CD4-positive, alpha-beta T cell (primary cell): ENCODE data around the gene TMX1. TPM values are rescaled to one million over a fixed set of nuclear protein-coding genes. Genes with fewer than 3 reads are reported as not detected.

Source experiments
- ATAC-seq: fragments of 200-7000 bp; cut with Tn5 transposase; one replicate; pipeline ENCODE4 v1.10.0; 2022; ENCODE audit warnings: mild to moderate bottlenecking; ENCODE audit not compliant: poor library complexity
- CTCF ChIA-PET: fragments of 350-600 bp; sonication (Branson Sonifier 250); formaldehyde crosslinking; loops from one replicate; lab custom pipeline; 2021; ENCODE audit warnings: antibody characterized with exemption, inconsistent platforms; lab: Charles Lee
- POLR2A ChIA-PET: fragments of 350-600 bp; sonication (Branson Sonifier 250); formaldehyde crosslinking; loops from one replicate; lab custom pipeline; 2021; ENCODE audit warnings: antibody characterized with exemption, inconsistent platforms; lab: Charles Lee
- DNase-seq, 14 experiments: peaks; one replicate each; pipeline ENCODE4 v3.0.0-alpha.2; 2013 to 2020; ENCODE audit warnings: mixed read lengths in 2 of 14
- H3K27ac ChIP-seq, 2 donors: one replicate each; pipeline versions ENCODE4 v1.5.1 to v1.7.0; 2013; ENCODE audit warnings: low read length in 2 of 2, low read depth in 1 of 2, mild to moderate bottlenecking in 1 of 2
- H3K27me3 ChIP-seq, 2 experiments: 1 replicate in 1 of 2; 2 replicates in 1 of 2; pipeline versions ENCODE4 v1.6.1 to v1.7.0; 2013; ENCODE audit warnings: low read length in 2 of 2, control low read depth in 1 of 2, mild to moderate bottlenecking in 1 of 2, moderate library complexity in 1 of 2; ENCODE audit not compliant: insufficient read depth in 2 of 2, control insufficient read depth in 1 of 2
- H3K36me3 ChIP-seq: one replicate; pipeline ENCODE4 v1.6.1; 2013; ENCODE audit warnings: low read length, control low read depth; ENCODE audit not compliant: insufficient read depth
- H3K4me1 ChIP-seq: one replicate; pipeline ENCODE4 v1.6.1; 2013; ENCODE audit warnings: low read length, control low read depth; ENCODE audit not compliant: insufficient read depth
- H3K4me3 ChIP-seq: one replicate; pipeline ENCODE4 v1.5.1; 2013; ENCODE audit warnings: mild to moderate bottlenecking, low read length, moderate library complexity
- H3K9me3 ChIP-seq, 2 experiments: 1 replicate in 1 of 2; 2 replicates in 1 of 2; pipeline versions ENCODE4 v1.6.1 to v1.7.0; 2013; ENCODE audit warnings: low read length in 2 of 2, mild to moderate bottlenecking in 2 of 2, control low read depth in 1 of 2, moderate library complexity in 1 of 2; ENCODE audit not compliant: control insufficient read depth in 1 of 2, insufficient read depth in 1 of 2
- H3K27ac Mint-ChIP-seq: one replicate; pipeline ENCODE4 v1.8.0; 2020; ENCODE audit warnings: mixed read lengths
- H3K27me3 Mint-ChIP-seq: one replicate; pipeline ENCODE4 v1.8.0; 2021; ENCODE audit warnings: mixed read lengths
- H3K36me3 Mint-ChIP-seq: one replicate; pipeline ENCODE4 v1.8.0; 2021; ENCODE audit warnings: low read depth, mixed read lengths
- H3K4me1 Mint-ChIP-seq: one replicate; pipeline ENCODE4 v1.8.0; 2021; ENCODE audit warnings: low read depth, mixed read lengths
- H3K4me3 Mint-ChIP-seq: one replicate; pipeline ENCODE4 v1.8.0; 2020; ENCODE audit warnings: mild to moderate bottlenecking, mixed read lengths
- H3K9me3 Mint-ChIP-seq: one replicate; pipeline ENCODE4 v1.8.0; 2020; ENCODE audit warnings: mixed read lengths
- intact Hi-C, 2 experiments: fragments of 100-400 bp; cut with DNase I in 1 of 2; cut with micrococcal nuclease in 1 of 2; formaldehyde crosslinking; loops; one replicate each; pipeline versions ENCODE4 v1.15.1 to v1.9.0; 2023 to 2025; cut with DNase I, micrococcal nuclease
- total RNA-seq, 174 experiments: library from RNA in 2 of 174; stranded (reverse) in 2 of 174; gene quantifications; one replicate each; pipeline ENCODE4 v1.2.3 and lab custom pipeline; 2021 to 2026
- TF ChIP-seq, protein P1 (sequence below): fragments of 200-600 bp; IDR thresholded peaks from one replicate; pipeline ENCODE4 v1.8.0; 2022; ENCODE audit warnings: antibody characterized with exemption, mild to moderate bottlenecking

TMX1 gene
- total RNA-seq, 2 experiments from 2014 or later, result 9.5 to 11.0 TPM

- peak in 1 of 14 experiments; percentile 23 for DNase-seq
- no peak overlapping the region for H3K27ac Mint-ChIP-seq
Observed at GRCh38 chr14:51242545-51243490, 2.8 kb downstream of the TMX1 start.

GRCh38 chr14:51244591-51244990 is 4.5 kb downstream of the TMX1 start:
- no peaks in the 10 kb centered on the region for H3K27me3 ChIP-seq
- DNase-seq (no peak), ATAC-seq (no peak)
- H3K4me1 ChIP-seq, result peaks cover 13% of the 10 kb centered on the region
- Mint-ChIP-seq H3K27me3 (no peaks in the 10 kb centered on the region), H3K36me3 (peaks cover 38% of the 10 kb centered on the region), H3K4me1 (peaks cover 51% of the 10 kb centered on the region), H3K27ac (peak overlapping the region; percentile 2), H3K9me3 (no peaks in the 10 kb centered on the region), H3K4me3 (no peak overlapping the region)
- no peak overlapping the region for H3K4me3 ChIP-seq
- ChIA-PET POLR2A (no interaction called here), CTCF (no interaction called here)
- TF ChIP-seq, protein P1, sequence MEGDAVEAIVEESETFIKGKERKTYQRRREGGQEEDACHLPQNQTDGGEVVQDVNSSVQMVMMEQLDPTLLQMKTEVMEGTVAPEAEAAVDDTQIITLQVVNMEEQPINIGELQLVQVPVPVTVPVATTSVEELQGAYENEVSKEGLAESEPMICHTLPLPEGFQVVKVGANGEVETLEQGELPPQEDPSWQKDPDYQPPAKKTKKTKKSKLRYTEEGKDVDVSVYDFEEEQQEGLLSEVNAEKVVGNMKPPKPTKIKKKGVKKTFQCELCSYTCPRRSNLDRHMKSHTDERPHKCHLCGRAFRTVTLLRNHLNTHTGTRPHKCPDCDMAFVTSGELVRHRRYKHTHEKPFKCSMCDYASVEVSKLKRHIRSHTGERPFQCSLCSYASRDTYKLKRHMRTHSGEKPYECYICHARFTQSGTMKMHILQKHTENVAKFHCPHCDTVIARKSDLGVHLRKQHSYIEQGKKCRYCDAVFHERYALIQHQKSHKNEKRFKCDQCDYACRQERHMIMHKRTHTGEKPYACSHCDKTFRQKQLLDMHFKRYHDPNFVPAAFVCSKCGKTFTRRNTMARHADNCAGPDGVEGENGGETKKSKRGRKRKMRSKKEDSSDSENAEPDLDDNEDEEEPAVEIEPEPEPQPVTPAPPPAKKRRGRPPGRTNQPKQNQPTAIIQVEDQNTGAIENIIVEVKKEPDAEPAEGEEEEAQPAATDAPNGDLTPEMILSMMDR, result no peak
- no peaks in the 10 kb centered on the region for H3K9me3 ChIP-seq
- H3K36me3 ChIP-seq, result peaks cover 33% of the 10 kb centered on the region
- no peak overlapping the region for H3K27ac ChIP-seq
- intact Hi-C loops, result loop anchor here in 1 of 2 experiments (10.0 kb wide), 1 partner anchor 1910 kb away; the partner anchor contains the start of gene DDHD1

More at GRCh38 chr14:51242545-51243490, 2.8 kb downstream of the TMX1 start:
- peaks cover 19% of the 10 kb centered on the region for H3K4me1 ChIP-seq
- CTCF ChIA-PET, result interaction anchor here (0.6 to 0.7 kb wide), 2 partner anchors 23 to 24 kb away, joined by 3 read pairs; no protein-coding TSS in a partner anchor
- H3K27ac ChIP-seq, result no peak overlapping the region
- ATAC-seq, result no peak
- H3K4me1 Mint-ChIP-seq, result peaks cover 57% of the 10 kb centered on the region
- no peaks in the 10 kb centered on the region for H3K27me3 ChIP-seq
- H3K36me3 Mint-ChIP-seq, result peaks cover 20% of the 10 kb centered on the region
- H3K9me3 ChIP-seq, result no peaks in the 10 kb centered on the region
- POLR2A ChIA-PET, result interaction anchor here (0.7 to 1.0 kb wide), 3 partner anchors 16 to 604 kb away, joined by 3 read pairs; no protein-coding TSS in a partner anchor
- H3K4me3 Mint-ChIP-seq, result no peak overlapping the region
- peaks cover 16% of the 10 kb centered on the region for H3K36me3 ChIP-seq
- TF ChIP-seq, protein P1, result no peak
- intact Hi-C loops, result loop anchor here in 1 of 2 experiments (10.0 kb wide), 1 partner anchor 1912 kb away; the partner anchor contains the start of gene DDHD1
- H3K27me3 Mint-ChIP-seq, result no peaks in the 10 kb centered on the region
- no peaks in the 10 kb centered on the region for H3K9me3 Mint-ChIP-seq
- H3K4me3 ChIP-seq, result no peak overlapping the region

GRCh38 chr14:51246032-51246431 is 6.0 kb downstream of the TMX1 start:
- Mint-ChIP-seq H3K4me3 (no peak overlapping the region), H3K9me3 (no peaks in the 10 kb centered on the region), H3K27me3 (no peaks in the 10 kb centered on the region), H3K4me1 (peaks cover 51% of the 10 kb centered on the region), H3K36me3 (peaks cover 53% of the 10 kb centered on the region), H3K27ac (peak overlapping the region; percentile 60)
- intact Hi-C loops, result loop anchor here in 1 of 2 experiments (10.0 kb wide), 1 partner anchor 1909 kb away; the partner anchor contains the start of gene DDHD1
- peaks cover 43% of the 10 kb centered on the region for H3K36me3 ChIP-seq
- no peaks in the 10 kb centered on the region for H3K27me3 ChIP-seq
- ATAC-seq (peak; percentile 39), DNase-seq (peak in 1 of 14 experiments; percentile 22)
- no peak overlapping the region for H3K27ac ChIP-seq
- TF ChIP-seq, protein P1, result no peak
- H3K4me3 ChIP-seq, result no peak overlapping the region
- no peaks in the 10 kb centered on the region for H3K9me3 ChIP-seq
- ChIA-PET CTCF (no interaction called here), POLR2A (no interaction called here)
- H3K4me1 ChIP-seq, result peaks cover 13% of the 10 kb centered on the region
